ENCODE data around the gene WFIKKN2. TPM values are rescaled to one million over a fixed set of nuclear protein-coding genes. Genes with fewer than 3 reads are reported as not detected.

WFIKKN2 gene
- total and polyA plus RNA-seq, 2 of the 8 experiments (the other 6 are each of a cell fraction or from before 2014, with no cell fraction given) = 0.07 to 0.30 TPM

DNA sequence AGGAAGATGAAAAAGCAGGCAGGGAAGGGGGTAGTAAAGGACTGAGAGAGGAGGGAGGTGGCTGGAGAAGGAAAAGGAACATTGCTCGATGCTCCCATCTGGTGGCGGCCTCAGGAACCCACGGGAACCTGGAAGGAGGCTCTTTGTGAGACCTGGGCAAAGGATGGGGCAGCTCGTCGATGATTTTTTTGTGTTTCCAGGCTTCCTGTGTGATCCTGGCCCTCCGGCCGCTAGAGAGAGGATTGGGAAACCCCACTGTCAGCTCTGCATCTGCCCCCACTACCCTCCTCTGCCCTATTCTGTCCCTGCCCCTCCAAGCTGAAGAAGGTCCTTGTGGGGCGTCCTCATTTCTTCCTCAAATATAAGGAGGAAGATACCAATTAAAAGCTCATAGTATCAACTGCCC is 6.6 kb downstream of the WFIKKN2 start:
- Histone ChIP-seq H3K79me1 (ENCODE audit: low read depth, low read length) (no peaks in the 10 kb centered on the region), H2BK20ac (ENCODE audit: low read length) (no peak overlapping the region), H3K27ac (ENCODE audit: low read depth, low read length) (no peak overlapping the region), H3K23me2 (ENCODE audit: low read depth, low read length) (no peaks in the 10 kb centered on the region), H3K36me3 (ENCODE audit: control insufficient read depth in 2 of 4, insufficient read depth in 4 of 4, low read length in 3 of 4) (no peaks in the 10 kb centered on the region), H3K14ac (ENCODE audit: insufficient read length) (no peak overlapping the region), H3K56ac (replicated peaks; ENCODE audit: insufficient read length, low read depth, low read length) (no peak overlapping the region), H3K4me1 (replicated peaks in 1 of 4; ENCODE audit: control insufficient read depth in 3 of 4, insufficient read depth in 4 of 4, low read length in 3 of 4) (peaks cover 0 to 10% (median 4%) of the 10 kb centered on the region in 4 experiments; a peak in 3 of 7 replicates), H4K5ac (ENCODE audit: insufficient read length, low read depth, low read length) (no peak overlapping the region), H2BK12ac (ENCODE audit: low read depth, low read length) (no peak overlapping the region), H3K23ac (ENCODE audit: insufficient read length) (no peak overlapping the region), H2AK5ac (ENCODE audit: low read depth, low read length) (no peak overlapping the region), H3K9me3 (ENCODE audit: insufficient read depth in 2 of 2, low read depth in 1 of 2, low read length in 1 of 2) (no peaks in the 10 kb centered on the region), H3K79me2 (ENCODE audit: control insufficient read depth in 1 of 2, insufficient read depth in 2 of 2, low read length in 2 of 2) (no peaks in the 10 kb centered on the region), H3K18ac (ENCODE audit: extremely low read depth, low read length) (no peak overlapping the region), H3K4ac (replicated peaks; ENCODE audit: insufficient read length, low read depth, low read length) (no peak overlapping the region), H3K4me3 (ENCODE audit: extremely low read depth in 1 of 4, insufficient read depth in 2 of 4, low read depth in 3 of 4, low read length in 4 of 4) (no peak overlapping the region), H4K8ac (ENCODE audit: extremely low read depth, insufficient read depth, low read length) (no peak overlapping the region), H2BK120ac (replicated peaks; ENCODE audit: low read depth, low read length) (no peak overlapping the region), H4K91ac (replicated peaks; ENCODE audit: insufficient read length, low read length) (no peak overlapping the region), H3K4me2 (ENCODE audit: insufficient read depth in 1 of 2, low read depth in 2 of 2, low read length in 2 of 2) (no peak overlapping the region), H2BK15ac (ENCODE audit: low read length) (no peak overlapping the region), H3K27me3 (replicated peaks in 1 of 4; ENCODE audit: control insufficient read depth in 3 of 4, extremely low read depth in 1 of 4, insufficient read depth in 3 of 4, low read length in 3 of 4) (no peaks in the 10 kb centered on the region), H2AFZ (ENCODE audit: low read length) (peak overlapping the region; percentile 96), H3K9ac (replicated peaks in 1 of 4; ENCODE audit: extremely low read depth in 1 of 4, low read depth in 3 of 4, low read length in 3 of 4) (no peak overlapping the region), H2BK5ac (ENCODE audit: low read depth, low read length) (no peak overlapping the region), H4K20me1 (replicated peaks in 1 of 2; ENCODE audit: control insufficient read depth in 1 of 2, insufficient read depth in 2 of 2, low read length in 2 of 2) (no peaks in the 10 kb centered on the region)
- DNase-seq (ENCODE audit: low read depth in 1 of 2, low spot score in 2 of 2) = peak; percentile 53 to 90
- 26% methylated on average over 8 of the region's 8 CpGs; no CpG with 5 or more reads in 1 of the 2 experiments for WGBS, 2 experiments (ENCODE audit: extremely low coverage in 1 of 2, insufficient coverage in 1 of 2, insufficient read length in 1 of 2, insufficient replicate concordance in 2 of 2, low coverage in 1 of 2, low lambda C conversion rate in 2 of 2, missing lambda C conversion rate in 1 of 2)
- POLR2A ChIA-PET (ENCODE audit: partially characterized antibody) = interaction anchor here (0.8 to 1.3 kb wide), 3 partner anchors 11 to 103 kb away, joined by 3 to 7 read pairs (median 3); partner anchors contain the start of gene TOB1
- CTCF ChIA-PET (ENCODE audit: partially characterized antibody) = interaction anchor here (0.6 to 31.7 kb wide), 40 partner anchors 9 to 419 kb away, joined by 3 to 735 read pairs (median 4); partner anchors contain the start of gene SPATA20
- TF ChIP-seq, protein P1, sequence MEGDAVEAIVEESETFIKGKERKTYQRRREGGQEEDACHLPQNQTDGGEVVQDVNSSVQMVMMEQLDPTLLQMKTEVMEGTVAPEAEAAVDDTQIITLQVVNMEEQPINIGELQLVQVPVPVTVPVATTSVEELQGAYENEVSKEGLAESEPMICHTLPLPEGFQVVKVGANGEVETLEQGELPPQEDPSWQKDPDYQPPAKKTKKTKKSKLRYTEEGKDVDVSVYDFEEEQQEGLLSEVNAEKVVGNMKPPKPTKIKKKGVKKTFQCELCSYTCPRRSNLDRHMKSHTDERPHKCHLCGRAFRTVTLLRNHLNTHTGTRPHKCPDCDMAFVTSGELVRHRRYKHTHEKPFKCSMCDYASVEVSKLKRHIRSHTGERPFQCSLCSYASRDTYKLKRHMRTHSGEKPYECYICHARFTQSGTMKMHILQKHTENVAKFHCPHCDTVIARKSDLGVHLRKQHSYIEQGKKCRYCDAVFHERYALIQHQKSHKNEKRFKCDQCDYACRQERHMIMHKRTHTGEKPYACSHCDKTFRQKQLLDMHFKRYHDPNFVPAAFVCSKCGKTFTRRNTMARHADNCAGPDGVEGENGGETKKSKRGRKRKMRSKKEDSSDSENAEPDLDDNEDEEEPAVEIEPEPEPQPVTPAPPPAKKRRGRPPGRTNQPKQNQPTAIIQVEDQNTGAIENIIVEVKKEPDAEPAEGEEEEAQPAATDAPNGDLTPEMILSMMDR (IDR thresholded peaks at IDR 0.05; ENCODE audit: control extremely low read depth in 1 of 3, insufficient read depth in 1 of 3, low read depth in 1 of 3, low read length in 3 of 3) = peak; percentile 89 to 91 (median 90)
- no peak for TF ChIP-seq CREB1 (IDR thresholded peaks at IDR 0.05)
- peak; percentile 86 to 91 for TF ChIP-seq RAD21 (IDR thresholded peaks at IDR 0.05 in 1 of 2, conservative IDR thresholded peaks at IDR 0.05 in 1 of 2; ENCODE audit: low read depth in 2 of 2, low read length in 2 of 2)
- peak; percentile 71 for FAIRE-seq

All from H1 (cell line).